Endodermal cell (in vitro differentiated cells): ENCODE data around the gene CASP8. TPM values are rescaled to one million over a fixed set of nuclear protein-coding genes. Genes with fewer than 3 reads are reported as not detected.

Experiments used
- DNase-seq: peaks from one replicate; pipeline ENCODE4 v3.0.0-alpha.2; 2017
- H3K27ac ChIP-seq: 2 replicates; pipeline ENCODE4 v1.5.1; 2013; ENCODE audit warnings: mild to moderate bottlenecking, low read depth, low read length, moderate library complexity
- H3K27me3 ChIP-seq: 2 replicates; pipeline ENCODE4 v1.6.1; 2013; ENCODE audit warnings: mild to moderate bottlenecking, low read length, moderate library complexity; ENCODE audit not compliant: insufficient read depth, control insufficient read depth, poor library complexity, severe bottlenecking
- H3K36me3 ChIP-seq: 2 replicates; pipeline ENCODE4 v1.7.0; 2013; ENCODE audit warnings: mild to moderate bottlenecking, low read length, moderate library complexity; ENCODE audit not compliant: control insufficient read depth, insufficient read depth
- H3K4me1 ChIP-seq: one replicate; pipeline ENCODE4 v1.7.0; 2013; ENCODE audit warnings: low read length; ENCODE audit not compliant: control insufficient read depth, insufficient read depth
- H3K4me3 ChIP-seq: 2 replicates; pipeline ENCODE4 v1.5.1; 2013; ENCODE audit warnings: mild to moderate bottlenecking, low read length, moderate library complexity
- H3K9ac ChIP-seq: 2 replicates; pipeline ENCODE4 v1.6.1; 2013; ENCODE audit warnings: mild to moderate bottlenecking, low read length, moderate library complexity; ENCODE audit not compliant: poor library complexity, severe bottlenecking; ENCODE audit errors: extremely low read depth
- H3K9me3 ChIP-seq: 2 replicates; pipeline ENCODE4 v1.6.1; 2013; ENCODE audit warnings: mild to moderate bottlenecking, low read length, moderate library complexity; ENCODE audit not compliant: control insufficient read depth
- H3K27ac Mint-ChIP-seq: 2 replicates; pipeline ENCODE4 v1.8.0; 2020; ENCODE audit warnings: mixed read lengths
- H3K27me3 Mint-ChIP-seq: 2 replicates; pipeline ENCODE4 v1.8.0; 2021; ENCODE audit warnings: mild to moderate bottlenecking, mixed read lengths; ENCODE audit not compliant: insufficient read depth
- H3K36me3 Mint-ChIP-seq: 2 replicates; pipeline ENCODE4 v1.8.0; 2020; ENCODE audit warnings: low read depth, mixed read lengths
- H3K4me1 Mint-ChIP-seq: 2 replicates; pipeline ENCODE4 v1.8.0; 2020; ENCODE audit warnings: mixed read lengths
- H3K4me3 Mint-ChIP-seq: 2 replicates; pipeline ENCODE4 v1.8.0; 2020; ENCODE audit warnings: mild to moderate bottlenecking, moderate library complexity, mixed read lengths
- H3K9me3 Mint-ChIP-seq: 2 replicates; pipeline ENCODE4 v1.8.0; 2020; ENCODE audit warnings: mild to moderate bottlenecking, mixed read lengths
- CTCF ChIP-seq: fragments of 200-600 bp; sonication (generic); conservative IDR thresholded peaks from 2 replicates; pipeline ENCODE4 v1.5.0; 2021; ENCODE audit warnings: antibody characterized with exemption, mild to moderate bottlenecking
- WGBS, 2 experiments: methylation state at CpG; one replicate each; pipeline versions ENCODE4 v1.1.5 to v1.1.7; 2013; ENCODE audit warnings: missing lambda C conversion rate in 2 of 2, mixed read lengths in 1 of 2; ENCODE audit not compliant: insufficient coverage in 1 of 2, insufficient read length in 1 of 2; 5-methylcytosine and 5-hydroxymethylcytosine counted together
- total RNA-seq, 2 donors: library from RNA; stranded (reverse); fragmentation: NEBNext Ultra II Directional in 1 of 2; extraction: Animal tissue kit (Norgen Biotek cat#: 25700) in 1 of 2; gene quantifications; 2 replicates in 1 of 2; 3 replicates in 1 of 2; pipeline ENCODE4 v1.2.1, GENCODE V29; 2021

CASP8 gene
- total RNA-seq, 2 donors from 2014 or later, result 5.4 to 9.0 TPM

- H3K27me3 ChIP-seq, result no peaks in the 10 kb centered on the region
- Mint-ChIP-seq H3K27me3 (no peaks in the 10 kb centered on the region), H3K4me3 (no peak overlapping the region), H3K9me3 (peaks cover 12% of the 10 kb centered on the region), H3K4me1 (peaks cover 22% of the 10 kb centered on the region), H3K36me3 (peaks cover 9% of the 10 kb centered on the region), H3K27ac (no peak overlapping the region)
- no peak overlapping the region for H3K27ac ChIP-seq
- no peaks in the 10 kb centered on the region for H3K36me3 ChIP-seq
- TF ChIP-seq CTCF, result no peak
- H3K9me3 ChIP-seq, result no peaks in the 10 kb centered on the region
- H3K4me1 ChIP-seq, result no peaks in the 10 kb centered on the region
- H3K4me3 ChIP-seq, result no peak overlapping the region
- WGBS, 2 experiments, result 85 to 93% methylated on average over 6 of the region's 6 CpGs
- no peak overlapping the region for H3K9ac ChIP-seq
- DNase-seq, result no peak
These were observed 41.6 kb upstream of the CASP8 start for GRCh38 chr2:201218780-201219179.

- Histone ChIP-seq H3K4me3 (no peak overlapping the region), H3K27ac (no peak overlapping the region), H3K27me3 (no peaks in the 10 kb centered on the region), H3K9ac (no peak overlapping the region), H3K36me3 (no peaks in the 10 kb centered on the region), H3K9me3 (no peaks in the 10 kb centered on the region), H3K4me1 (no peaks in the 10 kb centered on the region)
- no peaks in the 10 kb centered on the region for H3K27me3 Mint-ChIP-seq
- H3K4me1 Mint-ChIP-seq, result peaks cover 22% of the 10 kb centered on the region
- TF ChIP-seq CTCF, result no peak
- H3K9me3 Mint-ChIP-seq, result peaks cover 12% of the 10 kb centered on the region
- peaks cover 9% of the 10 kb centered on the region for H3K36me3 Mint-ChIP-seq
- H3K27ac Mint-ChIP-seq, result no peak overlapping the region
- no peak for DNase-seq
- H3K4me3 Mint-ChIP-seq, result no peak overlapping the region
- 92 to 98% methylated on average over 3 to 5 of the region's 5 CpGs for WGBS, 2 experiments
These were observed 40.8 kb upstream of the CASP8 start for GRCh38 chr2:201219328-201220096.

- no peak overlapping the region for H3K4me3 Mint-ChIP-seq
- Histone ChIP-seq H3K9ac (no peak overlapping the region), H3K36me3 (no peaks in the 10 kb centered on the region), H3K4me3 (no peak overlapping the region), H3K27me3 (no peaks in the 10 kb centered on the region), H3K27ac (no peak overlapping the region), H3K4me1 (no peaks in the 10 kb centered on the region), H3K9me3 (no peaks in the 10 kb centered on the region)
- peaks cover 12% of the 10 kb centered on the region for H3K9me3 Mint-ChIP-seq
- peak; percentile 59 for DNase-seq
- H3K27me3 Mint-ChIP-seq, result no peaks in the 10 kb centered on the region
- no peak for TF ChIP-seq CTCF
- H3K36me3 Mint-ChIP-seq, result peaks cover 9% of the 10 kb centered on the region
- WGBS, 2 experiments, result 78 to 100% methylated on average over 1 to 3 of the region's 4 CpGs
- H3K4me1 Mint-ChIP-seq, result peaks cover 22% of the 10 kb centered on the region
- no peak overlapping the region for H3K27ac Mint-ChIP-seq
These were observed 40.2 kb upstream of the CASP8 start for GRCh38 chr2:201220102-201220570.
